HG03469 (cell line): ENCODE measurements around the gene PKP3.

Experiments
- ATAC-seq: cut with Tn5 transposase; IDR thresholded peaks from one replicate; pipeline ENCODE4 v1.9.1; 2021; ENCODE audit warnings: mild to moderate bottlenecking, moderate library complexity, moderate number of reproducible peaks; ENCODE audit not compliant: unreplicated experiment

PKP3 gene

GRCh38 chr11:442611-443081 is 48.6 kb downstream of the PKP3 start:
- no peak for ATAC-seq

GRCh38 chr11:443542-444199 is 49.7 kb downstream of the PKP3 start:
- no peak for ATAC-seq

- no peak for ATAC-seq
These were observed 50.6 kb downstream of the PKP3 start for GRCh38 chr11:444396-445144.

- no peak for ATAC-seq
These were observed 52.0 kb downstream of the PKP3 start for GRCh38 chr11:445765-446588.

GRCh38 chr11:446891-447290 is 52.9 kb downstream of the PKP3 start:
- no peak for ATAC-seq

GRCh38 chr11:447923-448731 is 54.1 kb downstream of the PKP3 start:
- ATAC-seq = peak; percentile 26

- ATAC-seq = peak; percentile 58
These were observed 56.1 kb downstream of the PKP3 start, which contains the start of gene PTDSS2 for GRCh38 chr11:449889-450808. Gene PTDSS2, plus strand, starts transcription at chr11:450279. Its CDS starts 177 bp downstream, at chr11:450456.

GRCh38 chr11:450809-451451 is 56.9 kb downstream of the PKP3 start:
- no peak for ATAC-seq

GRCh38 chr11:451738-452137 is 57.7 kb downstream of the PKP3 start:
- no peak for ATAC-seq

GRCh38 chr11:452203-452744 is 58.3 kb downstream of the PKP3 start:
- ATAC-seq = no peak

- ATAC-seq = no peak
These were observed 59.0 kb downstream of the PKP3 start for GRCh38 chr11:452916-453527.

GRCh38 chr11:453564-453963 is 59.6 kb downstream of the PKP3 start:
- no peak for ATAC-seq

GRCh38 chr11:454043-454442 is 60.0 kb downstream of the PKP3 start:
- no peak for ATAC-seq
